ENCODE measurements around the gene BRD2.

Gene BRD2

GRCh38 chr6:32968093-32968866 is at the start of gene BRD2:
TSS of gene BRD2 (plus strand) at chr6:32968594. CDS start at chr6:32972899, 4,305 bp downstream.
- TF ChIP-seq GATA2 (IDR thresholded peaks at IDR 0.05; ENCODE audit: low read depth, low read length) (peak; percentile 46; the same call in 1 of the 2 replicates), GATA3 (IDR thresholded peaks at IDR 0.05; ENCODE audit: low read depth, low read length) (no peak)

- TF ChIP-seq GATA2 (IDR thresholded peaks at IDR 0.05; ENCODE audit: low read depth, low read length) (no peak), GATA3 (IDR thresholded peaks at IDR 0.05; ENCODE audit: low read depth, low read length) (no peak)
Measured at GRCh38 chr6:32920715-32921114, 47.7 kb upstream of the BRD2 start.

- TF ChIP-seq GATA2 (IDR thresholded peaks at IDR 0.05; ENCODE audit: low read depth, low read length) (no peak), GATA3 (IDR thresholded peaks at IDR 0.05; ENCODE audit: low read depth, low read length) (no peak)
Measured at GRCh38 chr6:32922083-32922482, 46.3 kb upstream of the BRD2 start.

- TF ChIP-seq GATA3 (IDR thresholded peaks at IDR 0.05; ENCODE audit: low read depth, low read length): no peak
- TF ChIP-seq GATA2 (IDR thresholded peaks at IDR 0.05; ENCODE audit: low read depth, low read length): no peak
Measured at GRCh38 chr6:32931211-32931610, 37.2 kb upstream of the BRD2 start.

- TF ChIP-seq GATA3 (IDR thresholded peaks at IDR 0.05; ENCODE audit: low read depth, low read length) (no peak), GATA2 (IDR thresholded peaks at IDR 0.05; ENCODE audit: low read depth, low read length) (no peak)
Measured at GRCh38 chr6:32932132-32932868, 36.1 kb upstream of the BRD2 start.

- TF ChIP-seq GATA2 (IDR thresholded peaks at IDR 0.05; ENCODE audit: low read depth, low read length) (no peak), GATA3 (IDR thresholded peaks at IDR 0.05; ENCODE audit: low read depth, low read length) (no peak)
Measured at GRCh38 chr6:32933661-32934085, 34.7 kb upstream of the BRD2 start.

- TF ChIP-seq GATA2 (IDR thresholded peaks at IDR 0.05; ENCODE audit: low read depth, low read length) (no peak), GATA3 (IDR thresholded peaks at IDR 0.05; ENCODE audit: low read depth, low read length) (no peak)
Measured at GRCh38 chr6:32935551-32936238, 32.7 kb upstream of the BRD2 start.

- TF ChIP-seq GATA2 (IDR thresholded peaks at IDR 0.05; ENCODE audit: low read depth, low read length) (no peak), GATA3 (IDR thresholded peaks at IDR 0.05; ENCODE audit: low read depth, low read length) (no peak)
Measured at GRCh38 chr6:32936239-32937152, 31.9 kb upstream of the BRD2 start.

GRCh38 chr6:32937230-32937633 is 31.2 kb upstream of the BRD2 start:
- TF ChIP-seq GATA3 (IDR thresholded peaks at IDR 0.05; ENCODE audit: low read depth, low read length) (no peak), GATA2 (IDR thresholded peaks at IDR 0.05; ENCODE audit: low read depth, low read length) (no peak)

GRCh38 chr6:32938494-32938893 is 29.9 kb upstream of the BRD2 start:
- TF ChIP-seq GATA3 (IDR thresholded peaks at IDR 0.05; ENCODE audit: low read depth, low read length) (no peak), GATA2 (IDR thresholded peaks at IDR 0.05; ENCODE audit: low read depth, low read length) (no peak)

GRCh38 chr6:32940656-32941213 is 27.7 kb upstream of the BRD2 start, which contains the start of gene HLA-DMB:
TSS of gene HLA-DMB (minus strand) at chr6:32941028. CDS start at chr6:32940807, 221 bp downstream.
- TF ChIP-seq GATA3 (IDR thresholded peaks at IDR 0.05; ENCODE audit: low read depth, low read length): no peak
- no peak for TF ChIP-seq GATA2 (IDR thresholded peaks at IDR 0.05; ENCODE audit: low read depth, low read length)

GRCh38 chr6:32941214-32941768 is 27.1 kb upstream of the BRD2 start:
- no peak for TF ChIP-seq GATA2 (IDR thresholded peaks at IDR 0.05; ENCODE audit: low read depth, low read length)
- no peak for TF ChIP-seq GATA3 (IDR thresholded peaks at IDR 0.05; ENCODE audit: low read depth, low read length)

All from SH-SY5Y (cell line).